ENCODE results near the gene TRIM2. TPM values are rescaled to one million over a fixed set of nuclear protein-coding genes. Genes with fewer than 3 reads are reported as not detected.

The TRIM2 gene
- total RNA-seq, 1 donor from 2014 or later, result 20.2 TPM

DNA sequence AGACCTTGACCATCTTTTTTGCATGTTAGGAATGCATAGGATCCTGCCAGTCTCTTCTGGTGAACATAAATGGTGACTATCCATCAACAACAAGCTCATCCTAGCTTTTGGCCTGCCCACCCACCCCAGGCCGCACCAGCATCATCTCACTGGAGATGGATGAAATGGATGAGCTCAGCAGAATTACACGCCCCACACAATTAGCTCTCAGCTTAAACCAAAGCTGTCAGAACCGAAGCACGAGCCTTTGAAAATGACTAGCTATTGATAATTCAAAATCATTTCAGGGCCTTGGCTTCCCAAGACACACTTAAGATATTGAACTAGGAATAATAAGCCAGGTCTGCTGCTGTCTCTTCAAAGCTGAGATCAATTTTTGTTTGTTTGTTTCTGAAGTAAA, 77.8 kb downstream of the TRIM2 start:
- TF ChIP-seq, protein P1, sequence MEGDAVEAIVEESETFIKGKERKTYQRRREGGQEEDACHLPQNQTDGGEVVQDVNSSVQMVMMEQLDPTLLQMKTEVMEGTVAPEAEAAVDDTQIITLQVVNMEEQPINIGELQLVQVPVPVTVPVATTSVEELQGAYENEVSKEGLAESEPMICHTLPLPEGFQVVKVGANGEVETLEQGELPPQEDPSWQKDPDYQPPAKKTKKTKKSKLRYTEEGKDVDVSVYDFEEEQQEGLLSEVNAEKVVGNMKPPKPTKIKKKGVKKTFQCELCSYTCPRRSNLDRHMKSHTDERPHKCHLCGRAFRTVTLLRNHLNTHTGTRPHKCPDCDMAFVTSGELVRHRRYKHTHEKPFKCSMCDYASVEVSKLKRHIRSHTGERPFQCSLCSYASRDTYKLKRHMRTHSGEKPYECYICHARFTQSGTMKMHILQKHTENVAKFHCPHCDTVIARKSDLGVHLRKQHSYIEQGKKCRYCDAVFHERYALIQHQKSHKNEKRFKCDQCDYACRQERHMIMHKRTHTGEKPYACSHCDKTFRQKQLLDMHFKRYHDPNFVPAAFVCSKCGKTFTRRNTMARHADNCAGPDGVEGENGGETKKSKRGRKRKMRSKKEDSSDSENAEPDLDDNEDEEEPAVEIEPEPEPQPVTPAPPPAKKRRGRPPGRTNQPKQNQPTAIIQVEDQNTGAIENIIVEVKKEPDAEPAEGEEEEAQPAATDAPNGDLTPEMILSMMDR (IDR thresholded peaks at IDR 0.05; ENCODE audit: borderline replicate concordance), result no peak
- peaks cover 5% of the 10 kb centered on the region for H3K4me1 ChIP-seq
- peaks cover 11% of the 10 kb centered on the region for H3K9me3 ChIP-seq (replicated peaks)
- peaks cover 35% of the 10 kb centered on the region for H3K36me3 ChIP-seq
- H3K27me3 ChIP-seq (ENCODE audit: low read depth), result no peaks in the 10 kb centered on the region
- no peak overlapping the region for H3K4me3 ChIP-seq
- DNase-seq, result no peak
- no peak overlapping the region for H3K27ac ChIP-seq (replicated peaks)
- intact Hi-C loops (cut with micrococcal nuclease), result no loop called here

DNA sequence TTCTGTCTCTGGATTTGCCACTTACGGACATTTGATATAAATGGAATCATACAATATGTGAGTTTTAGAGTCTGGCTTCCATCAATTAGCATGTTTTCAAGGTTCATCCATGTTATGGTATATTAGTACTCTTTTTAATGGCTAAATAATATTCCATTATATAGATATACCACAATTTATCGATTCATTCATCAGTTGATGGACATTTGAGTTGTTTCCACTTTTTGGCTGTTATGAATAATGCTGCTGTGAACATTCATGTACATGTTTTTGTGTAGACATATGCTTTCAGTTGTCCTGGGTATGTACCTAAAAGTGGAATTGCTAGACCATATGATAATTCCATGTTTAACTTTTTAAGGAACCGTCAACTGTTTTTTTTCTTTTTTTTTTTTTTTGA, 79.0 kb downstream of the TRIM2 start:
- H3K4me3 ChIP-seq, result no peak overlapping the region
- H3K9me3 ChIP-seq (replicated peaks), result peaks cover 16% of the 10 kb centered on the region
- H3K27ac ChIP-seq (replicated peaks), result no peak overlapping the region
- no peaks in the 10 kb centered on the region for H3K27me3 ChIP-seq (ENCODE audit: low read depth)
- DNase-seq, result no peak
- H3K4me1 ChIP-seq, result no peaks in the 10 kb centered on the region
- TF ChIP-seq, protein P1 (IDR thresholded peaks at IDR 0.05; ENCODE audit: borderline replicate concordance), result no peak
- H3K36me3 ChIP-seq, result peaks cover 35% of the 10 kb centered on the region
- intact Hi-C loops (cut with micrococcal nuclease), result no loop called here

DNA sequence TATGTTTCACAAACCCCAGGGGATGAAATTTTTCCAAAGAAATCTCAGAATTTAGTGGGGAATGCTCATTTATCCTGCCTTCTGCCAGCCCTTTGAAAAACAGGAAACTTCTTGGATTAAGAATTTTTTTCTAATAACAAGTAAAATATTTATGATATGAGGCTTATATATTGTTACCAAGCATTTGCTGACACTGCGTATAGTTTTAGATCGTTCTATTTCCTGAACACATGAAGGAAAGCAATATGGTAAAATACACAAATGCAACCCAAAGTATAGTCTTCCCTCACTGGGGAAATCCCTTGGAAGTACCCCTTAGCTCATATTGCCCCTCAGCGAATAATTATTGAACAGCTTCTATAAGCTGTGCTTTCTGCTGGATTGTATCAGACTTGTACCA, 85.9 kb downstream of the TRIM2 start:
- Histone ChIP-seq H3K4me3 (no peak overlapping the region), H3K9me3 (replicated peaks) (peaks cover 11% of the 10 kb centered on the region), H3K36me3 (peaks cover 24% of the 10 kb centered on the region), H3K4me1 (peaks cover 11% of the 10 kb centered on the region), H3K27me3 (ENCODE audit: low read depth) (no peaks in the 10 kb centered on the region), H3K27ac (replicated peaks) (no peak overlapping the region)
- TF ChIP-seq, protein P1 (IDR thresholded peaks at IDR 0.05; ENCODE audit: borderline replicate concordance), result no peak
- intact Hi-C loops (cut with micrococcal nuclease), result no loop called here
- no peak for DNase-seq

DNA sequence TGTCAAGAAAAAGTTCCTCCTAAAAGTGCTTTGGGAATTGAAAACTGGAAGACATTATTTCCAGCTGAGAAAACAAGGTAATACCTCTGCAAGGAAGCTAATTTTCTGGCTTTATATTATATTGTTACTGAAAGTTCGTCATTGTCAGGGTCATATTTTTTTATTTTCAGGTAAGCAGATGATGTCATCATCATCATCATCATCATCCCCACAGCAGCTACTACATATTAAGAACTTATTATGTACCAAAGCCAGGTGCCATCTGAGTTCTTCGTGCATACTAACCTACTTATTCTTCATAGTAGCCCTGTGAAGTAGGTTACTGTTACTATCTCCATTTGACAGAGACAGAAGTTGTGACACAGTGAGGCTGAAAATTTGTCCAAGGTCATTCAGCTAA, 87.3 kb downstream of the TRIM2 start:
- no peak overlapping the region for H3K4me3 ChIP-seq
- H3K36me3 ChIP-seq, result peaks cover 37% of the 10 kb centered on the region
- intact Hi-C loops (cut with micrococcal nuclease), result no loop called here
- no peak overlapping the region for H3K27ac ChIP-seq (replicated peaks)
- no peak for DNase-seq
- no peaks in the 10 kb centered on the region for H3K27me3 ChIP-seq (ENCODE audit: low read depth)
- peaks cover 11% of the 10 kb centered on the region for H3K9me3 ChIP-seq (replicated peaks)
- H3K4me1 ChIP-seq, result peaks cover 17% of the 10 kb centered on the region
- TF ChIP-seq, protein P1 (IDR thresholded peaks at IDR 0.05; ENCODE audit: borderline replicate concordance), result no peak

DNA sequence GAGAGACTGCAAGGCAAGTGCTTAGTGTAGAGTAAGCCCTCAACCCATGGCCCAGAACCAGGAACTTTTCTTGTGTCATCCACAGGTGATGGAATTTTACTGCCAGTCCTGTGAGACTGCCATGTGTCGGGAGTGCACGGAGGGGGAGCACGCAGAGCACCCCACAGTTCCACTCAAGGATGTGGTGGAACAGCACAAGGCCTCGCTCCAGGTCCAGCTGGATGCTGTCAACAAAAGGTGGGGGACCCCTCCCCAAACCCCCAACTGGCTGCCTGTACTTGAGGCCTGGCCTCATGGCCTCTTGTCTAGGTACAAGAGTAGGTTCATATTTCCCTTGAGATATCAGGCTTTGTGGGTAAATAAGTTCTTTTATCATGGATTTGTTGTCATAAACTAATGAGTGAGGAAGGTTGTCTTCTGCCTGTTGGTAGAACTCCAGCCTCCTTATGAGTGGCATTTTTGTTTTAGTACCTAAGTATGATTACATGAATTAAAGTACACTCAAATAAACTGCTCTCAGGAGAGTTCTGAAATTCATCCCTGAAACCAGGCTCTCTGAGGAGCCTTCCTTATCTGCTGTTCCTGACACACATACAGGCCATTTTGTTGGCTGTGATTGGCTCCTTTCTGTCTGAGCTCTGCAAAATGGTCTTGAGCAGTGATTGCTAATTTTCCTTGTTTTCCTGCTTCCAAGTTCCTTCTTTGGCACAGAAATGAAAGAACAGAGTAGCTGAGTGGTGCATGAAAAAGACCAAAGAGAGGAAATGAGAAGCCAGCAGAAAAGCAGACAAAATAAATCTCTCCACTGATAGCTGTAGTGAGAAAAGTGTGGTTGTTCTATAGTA, 88.9 kb downstream of the TRIM2 start:
- Histone ChIP-seq H3K4me1 (peaks cover 30% of the 10 kb centered on the region), H3K27me3 (ENCODE audit: low read depth) (no peaks in the 10 kb centered on the region), H3K9me3 (replicated peaks) (peaks cover 7% of the 10 kb centered on the region), H3K27ac (replicated peaks) (no peak overlapping the region), H3K36me3 (peaks cover 36% of the 10 kb centered on the region), H3K4me3 (no peak overlapping the region)
- TF ChIP-seq, protein P1 (IDR thresholded peaks at IDR 0.05; ENCODE audit: borderline replicate concordance), result no peak
- intact Hi-C loops (cut with micrococcal nuclease), result no loop called here
- DNase-seq, result no peak
